GM12878 (cell line): Measurements from ENCODE around the gene KCNK17. TPM values are rescaled to one million over a fixed set of nuclear protein-coding genes. Genes with fewer than 3 reads are reported as not detected.

ENCODE experiments used
- ATAC-seq: fragments of 200-7000 bp; cut with Tn5 transposase; 3 replicates; pipeline ENCODE4 v1.9.1; 2020; ENCODE audit warnings: mild to moderate bottlenecking, moderate library complexity
- BruUV-seq: library from RNA; stranded (reverse); fragments of 400-500 nt; replicated peaks from 2 replicates; lab custom pipeline; 2021; lab: Mats Ljungman, UMichigan
- CTCF ChIA-PET: fragments of 300-600 bp; sonication (Branson Sonifier 250); formaldehyde crosslinking; extraction: SDS; loops from one replicate; lab custom pipeline; 2021; ENCODE audit warnings: inconsistent platforms; lab: Yijun Ruan, JAX
- POLR2A ChIA-PET: fragments of 350-600 bp; formaldehyde crosslinking; extraction: SDS; loops from one replicate; lab custom pipeline; 2021; ENCODE audit warnings: inconsistent platforms; lab: Charles Lee
- RAD21 ChIA-PET: fragments of 300-600 bp; sonication (Branson Sonifier 250); formaldehyde crosslinking; loops from one replicate; lab custom pipeline; 2023; ENCODE audit warnings: antibody characterized with exemption; ENCODE audit not compliant: unreplicated experiment; lab: Charles Lee
- SMC1A ChIA-PET: fragments of 300-600 bp; sonication (Branson Sonifier 250); formaldehyde crosslinking; loops from one replicate; lab custom pipeline; 2023; ENCODE audit not compliant: unreplicated experiment, uncharacterized antibody; lab: Charles Lee
- DNase-seq: peaks from one replicate; pipeline ENCODE4 v3.0.0-alpha.2; 2011; ENCODE audit warnings: low read depth, low spot score
- FAIRE-seq: peaks from 3 replicates; lab custom pipeline; 2011; peaks lifted over from hg19 to GRCh38; lab: Jason Lieb, UNC
- H2AFZ ChIP-seq: 2 replicates; pipeline ENCODE4 v1.6.0; 2011; ENCODE audit warnings: low read depth, low read length, control low read depth; ENCODE audit not compliant: control insufficient read depth
- H3K27ac ChIP-seq: 2 replicates; pipeline ENCODE4 v1.5.1; 2011; ENCODE audit warnings: control low read depth; ENCODE audit not compliant: control insufficient read depth, insufficient read depth
- H3K27me3 ChIP-seq, 2 experiments: replicated peaks in 1 of 2; 2 replicates each; pipeline versions ENCODE4 v1.6.0 to v1.6.1; 2011; ENCODE audit warnings: low read length in 1 of 2; ENCODE audit not compliant: control insufficient read depth in 2 of 2, insufficient read depth in 2 of 2
- H3K36me3 ChIP-seq, 2 experiments: 2 replicates each; pipeline ENCODE4 v1.5.1; 2011; ENCODE audit warnings: low read length in 1 of 2; ENCODE audit not compliant: control insufficient read depth in 2 of 2, insufficient read depth in 2 of 2
- H3K4me1 ChIP-seq: 2 replicates; pipeline ENCODE4 v1.6.1; 2011; ENCODE audit warnings: mild to moderate bottlenecking, low read length, moderate library complexity, mixed read lengths; ENCODE audit not compliant: control insufficient read depth, insufficient read depth
- H3K4me2 ChIP-seq: 2 replicates; pipeline ENCODE4 v1.6.0; 2011; ENCODE audit warnings: control low read depth; ENCODE audit not compliant: control insufficient read depth, insufficient read depth
- H3K4me3 ChIP-seq: fragments of 200-600 bp; sonication (generic); 2 replicates; pipeline ENCODE4 v1.5.1; 2016
- H3K79me2 ChIP-seq: 2 replicates; pipeline ENCODE4 v1.6.0; 2011; ENCODE audit warnings: low read length; ENCODE audit not compliant: control insufficient read depth, insufficient read depth
- H3K9ac ChIP-seq: 2 replicates; pipeline ENCODE4 v1.8.0; 2011; ENCODE audit warnings: low read length, control low read depth, mixed read lengths; ENCODE audit not compliant: control insufficient read depth, insufficient read depth
- H3K9me3 ChIP-seq: replicated peaks from 3 replicates; pipeline ENCODE4 v1.5.1; 2011; ENCODE audit warnings: mild to moderate bottlenecking, low read length; ENCODE audit not compliant: control insufficient read depth, insufficient read depth
- H4K20me1 ChIP-seq: 2 replicates; pipeline ENCODE4 v1.6.0; 2011; ENCODE audit not compliant: control insufficient read depth, insufficient read depth
- ASH2L ChIP-seq: fragments of 300-600, 200-600 bp; sonication (generic); IDR thresholded peaks from 2 replicates; pipeline ENCODE4 v1.6.1; 2017; ENCODE audit warnings: low read depth, mild to moderate bottlenecking, borderline replicate concordance
- NFXL1 ChIP-seq: fragments of 450-650 bp; IDR thresholded peaks from 2 replicates; pipeline ENCODE4 v1.6.1; 2017; ENCODE audit warnings: antibody characterized with exemption, mild to moderate bottlenecking, borderline replicate concordance
- PKNOX1 ChIP-seq: fragments of 450-650 bp; IDR thresholded peaks from 2 replicates; pipeline ENCODE4 v1.6.1; 2016; ENCODE audit warnings: mild to moderate bottlenecking
- PRDM15 ChIP-seq: fragments of 450-650 bp; formaldehyde crosslinking; IDR thresholded peaks from 2 replicates; pipeline ENCODE4 v1.4.0; 2020; ENCODE audit warnings: mild to moderate bottlenecking, moderate library complexity
- REST ChIP-seq: IDR thresholded peaks from 2 replicates; pipeline ENCODE4 v1.6.1; 2012; ENCODE audit warnings: mild to moderate bottlenecking, low read depth, low read length
- RFX5 ChIP-seq: IDR thresholded peaks from 2 replicates; pipeline ENCODE4 v1.6.1; 2011; ENCODE audit warnings: low read depth, low read length, improper control_type of control experiment
- SMARCA5 ChIP-seq: fragments of 450-650 bp; IDR thresholded peaks from 2 replicates; pipeline ENCODE4 v1.6.1; 2017; ENCODE audit warnings: mild to moderate bottlenecking
- SP1 ChIP-seq: IDR thresholded peaks from one replicate; pipeline ENCODE4 v1.6.1; 2011; ENCODE audit warnings: low read depth, low read length
- SPI1 ChIP-seq: IDR thresholded peaks from 2 replicates; pipeline ENCODE4 v1.6.1; 2011; ENCODE audit warnings: low read depth, mild to moderate bottlenecking, low read length, moderate library complexity, borderline replicate concordance; ENCODE audit not compliant: insufficient read depth
- TCF12 ChIP-seq: IDR thresholded peaks from 2 replicates; pipeline ENCODE4 v1.6.1; 2011; ENCODE audit warnings: low read depth, mild to moderate bottlenecking, low read length
- WRNIP1 ChIP-seq: IDR thresholded peaks from 2 replicates; pipeline ENCODE4 v1.6.1; 2011; ENCODE audit warnings: low read depth, low read length, improper control_type of control experiment, borderline replicate concordance
- ZSCAN29 ChIP-seq: fragments of 450-650 bp; IDR thresholded peaks from 2 replicates; pipeline ENCODE4 v1.6.1; 2017; ENCODE audit warnings: mild to moderate bottlenecking, moderate library complexity
- WGBS: methylation state at CpG from one replicate; pipeline ENCODE4 v1.1.6; 2016; ENCODE audit warnings: low lambda C conversion rate; ENCODE audit not compliant: insufficient replicate concordance, insufficient coverage; ENCODE audit errors: missing lambda C conversion rate; 5-methylcytosine and 5-hydroxymethylcytosine counted together
- in situ Hi-C: fragments of 300-500 bp; cut with MboI; formaldehyde crosslinking; loops from 9 replicates; pipeline ENCODE4 v1.14.3; 2018; ENCODE audit warnings: mixed read lengths
- intact Hi-C: fragments of 100-400 bp; cut with micrococcal nuclease; formaldehyde crosslinking; loops from one replicate; pipeline ENCODE4 v1.14.2; 2022; ENCODE audit not compliant: unreplicated experiment
- polyA plus RNA-seq, 11 experiments: library from polyadenylated mRNA; depleted of rRNA in 4 of 11; unstranded in 6 of 11; stranded (reverse) in 5 of 11; fragments of >200 nt; fragmentation: Nextera tagmentation in 4 of 11; fragmentation: Illumina TruSeq in 1 of 11; extraction: Ambion mirVana in 4 of 11; extraction: Trizol in 1 of 11; gene quantifications; 1 replicate in 1 of 11; 2 replicates in 10 of 11; pipeline versions ENCODE4 v1.2.1 to v1.2.3, GENCODE V29; 2011 to 2016; ENCODE audit warnings: inconsistent platforms in 2 of 11, missing spikeins in 2 of 11, low read depth in 1 of 11
- total RNA-seq, 4 experiments: library from RNA; depleted of rRNA in 3 of 4; stranded (reverse); fragments of >200 nt in 3 of 4; fragmentation: Illumina TruSeq in 1 of 4; extraction: Trizol in 1 of 4; gene quantifications; 2 replicates each; pipeline versions ENCODE4 v1.2.1 to v1.2.3, GENCODE V29; 2013 to 2021
- TF ChIP-seq, protein P1 (sequence below): fragments of 450-650 bp; IDR thresholded peaks from 2 replicates; pipeline ENCODE4 v1.6.1; 2016; ENCODE audit warnings: mild to moderate bottlenecking
- TF ChIP-seq, protein P2 (sequence below): fragments of 450-650 bp; IDR thresholded peaks from 2 replicates; pipeline ENCODE4 v1.6.1; 2014; ENCODE audit warnings: mild to moderate bottlenecking

Gene KCNK17
- total and polyA plus RNA-seq, 10 of the 15 experiments (the other 5 are each of a cell fraction or from before 2014, with no cell fraction given), result not detected

DNA sequence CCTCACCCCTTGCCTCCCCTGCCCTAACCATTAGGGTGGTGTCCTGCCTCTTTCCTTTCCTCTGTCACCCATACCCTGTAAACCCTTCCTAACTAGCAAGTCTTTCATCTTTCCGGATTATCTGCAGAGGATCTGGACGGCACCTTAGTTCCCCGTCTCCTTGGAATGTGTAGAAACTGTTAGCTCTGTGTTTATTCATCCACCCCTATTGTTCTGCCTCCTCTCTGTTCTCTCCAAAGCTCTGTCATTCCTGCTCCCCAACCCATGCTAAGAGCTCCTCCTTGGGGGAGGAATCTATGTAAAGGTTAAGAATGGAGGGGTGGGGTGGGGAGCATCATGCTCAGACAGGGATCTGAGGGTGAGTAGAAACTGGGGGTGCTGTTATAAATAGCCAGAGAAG is 45.5 kb downstream of the KCNK17 start:
- intact Hi-C loops (no loop called here), in situ Hi-C loops (no loop called here)
- no peaks in the 10 kb centered on the region for H3K79me2 ChIP-seq
- no peaks in the 10 kb centered on the region for H3K9me3 ChIP-seq
- no peak overlapping the region for H3K4me2 ChIP-seq
- H3K27me3 ChIP-seq, result no peaks in the 10 kb centered on the region; a peak in 1 of 4 replicates
- H3K9ac ChIP-seq, result no peak overlapping the region
- POLR2A ChIA-PET, result no interaction called here
- no peaks in the 10 kb centered on the region for H3K4me1 ChIP-seq
- no peak overlapping the region for H3K27ac ChIP-seq
- RAD21 ChIA-PET, result no interaction called here
- H3K36me3 ChIP-seq, result no peaks in the 10 kb centered on the region
- DNase-seq (no peak), FAIRE-seq (no peak), ATAC-seq (no peak)
- CTCF ChIA-PET, result no interaction called here
- SMC1A ChIA-PET, result interaction anchor here (0.5 kb wide), 1 partner anchor 488 kb away, joined by 3 read pairs; no protein-coding TSS in a partner anchor
- no peak overlapping the region for H3K4me3 ChIP-seq
- BruUV-seq, result no TSS peak
- no peaks in the 10 kb centered on the region for H4K20me1 ChIP-seq
- WGBS, result 44% methylated on average over 3 of the region's 3 CpGs
- no peak overlapping the region for H2AFZ ChIP-seq
- TF ChIP-seq WRNIP1 (no peak), NFXL1 (no peak), ZSCAN29 (no peak), TCF12 (no peak), ASH2L (no peak), REST (no peak), SMARCA5 (no peak), SPI1 (no peak), PKNOX1 (no peak), SP1 (no peak), RFX5 (no peak), PRDM15 (CRISPR knock-in tag) (no peak)
- TF ChIP-seq, protein P1, sequence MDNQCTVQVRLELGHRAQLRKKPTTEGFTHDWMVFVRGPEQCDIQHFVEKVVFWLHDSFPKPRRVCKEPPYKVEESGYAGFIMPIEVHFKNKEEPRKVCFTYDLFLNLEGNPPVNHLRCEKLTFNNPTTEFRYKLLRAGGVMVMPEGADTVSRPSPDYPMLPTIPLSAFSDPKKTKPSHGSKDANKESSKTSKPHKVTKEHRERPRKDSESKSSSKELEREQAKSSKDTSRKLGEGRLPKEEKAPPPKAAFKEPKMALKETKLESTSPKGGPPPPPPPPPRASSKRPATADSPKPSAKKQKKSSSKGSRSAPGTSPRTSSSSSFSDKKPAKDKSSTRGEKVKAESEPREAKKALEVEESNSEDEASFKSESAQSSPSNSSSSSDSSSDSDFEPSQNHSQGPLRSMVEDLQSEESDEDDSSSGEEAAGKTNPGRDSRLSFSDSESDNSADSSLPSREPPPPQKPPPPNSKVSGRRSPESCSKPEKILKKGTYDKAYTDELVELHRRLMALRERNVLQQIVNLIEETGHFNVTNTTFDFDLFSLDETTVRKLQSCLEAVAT, result no peak
- TF ChIP-seq, protein P2, sequence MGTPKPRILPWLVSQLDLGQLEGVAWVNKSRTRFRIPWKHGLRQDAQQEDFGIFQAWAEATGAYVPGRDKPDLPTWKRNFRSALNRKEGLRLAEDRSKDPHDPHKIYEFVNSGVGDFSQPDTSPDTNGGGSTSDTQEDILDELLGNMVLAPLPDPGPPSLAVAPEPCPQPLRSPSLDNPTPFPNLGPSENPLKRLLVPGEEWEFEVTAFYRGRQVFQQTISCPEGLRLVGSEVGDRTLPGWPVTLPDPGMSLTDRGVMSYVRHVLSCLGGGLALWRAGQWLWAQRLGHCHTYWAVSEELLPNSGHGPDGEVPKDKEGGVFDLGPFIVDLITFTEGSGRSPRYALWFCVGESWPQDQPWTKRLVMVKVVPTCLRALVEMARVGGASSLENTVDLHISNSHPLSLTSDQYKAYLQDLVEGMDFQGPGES, result no peak
